Immature natural killer cell (primary cell): Measurements from ENCODE around the gene NR2F1. TPM values are rescaled to one million over a fixed set of nuclear protein-coding genes. Genes with fewer than 3 reads are reported as not detected.

Experiments
- DNase-seq, 3 donors: peaks; one replicate each; pipeline ENCODE4 v3.0.0; 2022; ENCODE audit warnings: mixed read lengths in 1 of 3
- H3K27ac Mint-ChIP-seq, 6 donors: one replicate each; pipeline ENCODE4 v1.8.0; 2020; ENCODE audit warnings: mixed read lengths in 6 of 6, mild to moderate bottlenecking in 5 of 6, inconsistent platforms in 4 of 6, moderate library complexity in 3 of 6
- H3K27me3 Mint-ChIP-seq, 3 donors: one replicate each; pipeline ENCODE4 v1.8.0; 2020 to 2021; ENCODE audit warnings: low read depth in 3 of 3, mild to moderate bottlenecking in 3 of 3, mixed read lengths in 3 of 3, moderate library complexity in 3 of 3, inconsistent platforms in 1 of 3
- H3K36me3 Mint-ChIP-seq, 3 donors: one replicate each; pipeline ENCODE4 v1.8.0; 2020; ENCODE audit warnings: mixed read lengths in 3 of 3, inconsistent platforms in 2 of 3, mild to moderate bottlenecking in 2 of 3
- H3K4me1 Mint-ChIP-seq, 2 donors: one replicate each; pipeline ENCODE4 v1.8.0; 2020; ENCODE audit warnings: inconsistent platforms in 2 of 2, mild to moderate bottlenecking in 2 of 2, mixed read lengths in 2 of 2, moderate library complexity in 1 of 2
- H3K4me3 Mint-ChIP-seq, 5 donors: one replicate each; pipeline ENCODE4 v1.8.0; 2020; ENCODE audit warnings: mild to moderate bottlenecking in 5 of 5, mixed read lengths in 5 of 5, inconsistent platforms in 3 of 5, moderate library complexity in 3 of 5
- H3K9me3 Mint-ChIP-seq, 6 donors: one replicate each; pipeline ENCODE4 v1.8.0; 2020; ENCODE audit warnings: mild to moderate bottlenecking in 6 of 6, mixed read lengths in 6 of 6, inconsistent platforms in 4 of 6, moderate library complexity in 3 of 6
- polyA plus RNA-seq, 3 donors: library from polyadenylated mRNA; unstranded; fragments of 300-500 nt; fragmentation: Illumina TruSeq; gene quantifications; one replicate each; pipeline ENCODE4 v1.2.3, GENCODE V29; 2021

NR2F1 gene
- polyA plus RNA-seq, 3 donors from 2014 or later: not detected

DNA sequence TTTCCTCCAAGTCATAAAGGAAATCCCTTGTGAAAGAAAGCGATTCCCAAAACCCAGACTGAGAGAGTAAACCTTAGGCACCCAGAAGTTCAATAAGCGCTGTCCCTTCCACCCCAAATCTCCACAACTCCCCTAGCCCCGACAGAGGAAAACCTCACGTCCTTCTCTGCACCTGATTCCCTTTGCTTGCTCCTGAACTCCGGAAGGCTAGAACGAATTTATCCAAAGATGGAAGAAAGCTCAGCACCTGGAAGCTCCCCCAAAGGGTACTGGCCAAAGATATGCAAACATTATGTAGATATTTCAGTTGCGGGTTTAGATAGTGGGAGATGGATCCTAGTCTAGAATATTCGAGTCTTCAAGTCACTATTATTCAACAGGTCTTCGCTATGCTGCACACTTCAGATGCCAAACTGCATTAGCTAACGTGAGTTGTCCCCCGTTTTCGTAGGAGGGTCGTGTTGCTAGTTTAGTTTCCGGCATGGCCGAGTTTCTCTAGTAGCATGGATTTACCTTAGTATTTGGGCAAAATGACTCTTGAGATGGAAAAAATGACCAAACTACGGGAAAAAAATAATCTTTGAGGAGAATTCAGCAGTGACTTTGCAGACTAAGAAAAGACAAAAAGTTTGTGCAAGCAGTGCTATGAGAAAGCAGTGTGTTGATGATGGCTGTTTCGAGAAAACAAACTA is 27.7 kb downstream of the NR2F1 start:
- H3K4me3 Mint-ChIP-seq: no peak overlapping the region
- H3K27me3 Mint-ChIP-seq: peaks cover 35 to 70% (median 46%) of the 10 kb centered on the region in 3 donors
- H3K9me3 Mint-ChIP-seq: peaks cover 0 to 6% (median 2%) of the 10 kb centered on the region in 6 donors
- no peak overlapping the region for H3K27ac Mint-ChIP-seq
- H3K4me1 Mint-ChIP-seq: peaks cover 15 to 24% of the 10 kb centered on the region in 2 donors
- H3K36me3 Mint-ChIP-seq: no peaks in the 10 kb centered on the region
- no peak for DNase-seq

DNA sequence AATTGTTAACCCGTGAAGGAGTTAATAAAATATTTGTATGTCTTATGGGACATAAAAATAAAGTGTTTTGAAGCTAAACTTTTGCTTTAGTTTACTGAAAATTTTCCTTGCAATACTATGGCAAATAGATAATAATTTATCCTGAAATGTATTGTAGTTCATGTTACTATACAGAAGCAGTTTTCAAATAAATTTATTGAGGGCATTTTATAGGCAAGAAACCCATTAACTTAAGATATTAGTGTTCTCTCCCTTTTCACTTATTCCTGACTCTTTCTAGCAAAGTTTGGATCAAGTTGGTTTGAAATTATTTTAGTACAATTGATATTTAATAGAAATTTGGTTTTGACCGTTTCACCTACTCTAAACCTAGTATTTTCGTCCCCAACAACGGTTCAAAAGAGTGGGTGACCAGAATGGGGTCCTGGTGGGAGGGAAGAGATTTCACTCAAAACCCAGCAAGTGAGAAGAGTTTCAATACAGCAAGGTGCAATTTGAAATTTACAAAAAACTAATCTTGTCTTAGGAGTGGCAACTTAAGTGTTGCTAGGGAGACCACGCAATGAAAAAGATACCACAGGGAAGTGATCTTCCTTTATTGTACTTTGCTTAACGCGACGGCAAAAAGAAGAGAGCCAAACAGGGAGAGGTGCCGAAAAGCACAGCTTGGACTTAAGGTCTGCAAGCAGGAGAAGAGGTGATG is 28.4 kb downstream of the NR2F1 start:
- peak overlapping the region in 1 of 5 donors; percentile 25 for H3K4me3 Mint-ChIP-seq
- DNase-seq: no peak
- H3K27me3 Mint-ChIP-seq: peaks cover 32 to 64% (median 44%) of the 10 kb centered on the region in 3 donors
- H3K27ac Mint-ChIP-seq: no peak overlapping the region
- H3K9me3 Mint-ChIP-seq: peaks cover 0 to 6% (median 2%) of the 10 kb centered on the region in 6 donors
- no peaks in the 10 kb centered on the region for H3K36me3 Mint-ChIP-seq
- peaks cover 15 to 24% of the 10 kb centered on the region in 2 donors for H3K4me1 Mint-ChIP-seq

DNA sequence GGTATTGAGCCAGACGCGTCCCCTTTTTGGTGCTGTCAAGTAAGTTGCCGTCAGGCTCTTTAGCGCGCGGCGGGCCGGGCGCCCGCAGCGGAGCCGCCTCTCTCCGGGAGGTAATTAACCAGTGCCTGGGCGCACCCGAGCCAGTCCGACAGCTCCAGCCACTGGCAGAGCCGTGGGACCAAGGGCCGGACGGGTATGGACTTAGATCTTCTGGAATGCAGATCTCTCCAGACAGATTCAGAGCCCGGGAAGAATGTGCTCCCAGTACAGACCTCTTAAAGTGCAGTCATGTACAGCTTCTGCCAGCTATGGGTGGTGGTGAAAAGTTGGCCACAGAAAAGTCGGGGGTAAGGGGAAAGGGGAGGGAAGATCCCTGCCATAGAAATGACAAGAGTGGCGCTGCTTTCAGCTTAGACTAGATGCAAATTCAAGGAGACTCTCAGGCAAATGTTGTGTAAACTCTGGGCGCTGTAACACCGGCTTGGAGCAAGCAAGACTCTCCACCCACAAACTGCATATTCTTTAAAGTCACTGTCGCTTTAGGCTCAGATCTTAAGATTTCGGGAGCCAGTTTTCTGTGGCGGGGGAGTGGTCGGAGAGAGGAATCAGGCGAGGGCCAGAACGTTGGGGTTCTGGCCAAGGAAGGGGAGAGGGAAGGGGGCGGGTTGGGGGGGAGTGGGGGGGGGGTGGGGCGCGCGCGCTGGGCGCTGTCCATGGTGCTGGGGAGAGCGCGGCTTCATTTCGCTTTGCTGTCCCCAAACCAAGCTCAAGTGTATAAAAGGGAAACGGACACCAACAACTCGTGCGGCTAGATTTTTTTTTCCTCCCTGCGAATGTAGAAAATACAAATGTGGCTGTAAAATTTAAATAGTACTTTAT is 29.2 kb downstream of the NR2F1 start:
- Mint-ChIP-seq H3K36me3 (no peaks in the 10 kb centered on the region), H3K27ac (no peak overlapping the region), H3K4me1 (peaks cover 15 to 24% of the 10 kb centered on the region in 2 donors), H3K9me3 (peaks cover 0 to 6% (median 2%) of the 10 kb centered on the region in 6 donors), H3K27me3 (peaks cover 32 to 60% (median 45%) of the 10 kb centered on the region in 3 donors), H3K4me3 (peak overlapping the region in 1 of 5 donors; percentile 25)
- DNase-seq: peak in 2 of 3 donors; percentile 31 to 35

DNA sequence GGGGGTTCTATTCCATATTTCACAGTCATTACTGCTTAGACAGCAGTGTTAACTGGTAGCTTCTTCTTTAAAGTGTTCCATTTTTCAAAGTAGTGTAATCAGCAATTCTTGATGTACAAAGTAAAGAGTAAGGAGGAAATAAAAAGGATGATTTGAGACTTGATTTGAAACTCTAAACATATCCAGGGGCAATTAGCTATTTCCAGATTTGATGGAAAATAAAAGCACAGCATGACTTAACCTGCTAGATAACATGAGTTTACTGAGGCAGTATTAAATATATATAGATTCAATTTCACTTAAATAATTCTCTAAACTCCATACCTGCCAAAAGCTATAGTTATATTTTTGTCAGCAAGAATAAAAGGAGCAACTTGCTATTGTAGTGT is 29.8 kb downstream of the NR2F1 start:
- no peak for DNase-seq
- Mint-ChIP-seq H3K27ac (no peak overlapping the region), H3K36me3 (no peaks in the 10 kb centered on the region), H3K4me3 (no peak overlapping the region), H3K4me1 (peaks cover 9 to 20% of the 10 kb centered on the region in 2 donors), H3K9me3 (peaks cover 0 to 6% (median 2%) of the 10 kb centered on the region in 6 donors), H3K27me3 (peaks cover 29 to 56% (median 40%) of the 10 kb centered on the region in 3 donors)

DNA sequence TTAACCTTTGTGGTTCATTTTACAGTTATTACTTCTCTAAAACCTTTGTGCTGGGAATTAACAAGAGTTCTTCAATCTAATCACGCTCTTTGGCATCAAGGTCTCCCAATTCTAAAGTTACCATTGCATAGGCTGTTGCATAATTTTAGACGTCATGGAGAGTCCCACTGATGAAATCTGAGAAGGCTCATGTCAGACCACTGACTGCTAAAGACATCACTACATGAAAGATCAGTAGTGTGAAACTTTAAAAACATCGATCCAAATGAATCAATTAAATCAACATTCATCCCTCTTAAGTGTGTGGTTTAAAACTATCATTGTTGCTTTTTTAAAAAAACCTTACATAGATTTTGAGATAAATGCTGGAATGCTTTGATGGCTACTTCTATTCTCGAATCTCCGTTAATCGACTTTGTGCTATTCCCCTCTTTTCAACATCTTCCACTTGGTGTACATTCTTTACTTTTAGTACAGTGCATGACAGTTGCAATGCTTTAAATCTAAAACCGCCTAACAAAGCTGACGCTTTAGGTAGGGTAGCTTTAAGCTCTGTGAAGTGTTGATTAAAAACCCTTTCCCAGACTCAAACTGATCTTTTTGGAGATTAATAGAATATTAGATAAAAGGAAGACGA is 33.6 kb downstream of the NR2F1 start:
- H3K4me3 Mint-ChIP-seq: no peak overlapping the region
- H3K27ac Mint-ChIP-seq: no peak overlapping the region
- peaks cover 0 to 3% (median 0%) of the 10 kb centered on the region in 6 donors for H3K9me3 Mint-ChIP-seq
- DNase-seq: no peak
- H3K27me3 Mint-ChIP-seq: peaks cover 16 to 36% (median 18%) of the 10 kb centered on the region in 3 donors
- H3K4me1 Mint-ChIP-seq: peaks cover 18 to 29% of the 10 kb centered on the region in 2 donors
- H3K36me3 Mint-ChIP-seq: no peaks in the 10 kb centered on the region

DNA sequence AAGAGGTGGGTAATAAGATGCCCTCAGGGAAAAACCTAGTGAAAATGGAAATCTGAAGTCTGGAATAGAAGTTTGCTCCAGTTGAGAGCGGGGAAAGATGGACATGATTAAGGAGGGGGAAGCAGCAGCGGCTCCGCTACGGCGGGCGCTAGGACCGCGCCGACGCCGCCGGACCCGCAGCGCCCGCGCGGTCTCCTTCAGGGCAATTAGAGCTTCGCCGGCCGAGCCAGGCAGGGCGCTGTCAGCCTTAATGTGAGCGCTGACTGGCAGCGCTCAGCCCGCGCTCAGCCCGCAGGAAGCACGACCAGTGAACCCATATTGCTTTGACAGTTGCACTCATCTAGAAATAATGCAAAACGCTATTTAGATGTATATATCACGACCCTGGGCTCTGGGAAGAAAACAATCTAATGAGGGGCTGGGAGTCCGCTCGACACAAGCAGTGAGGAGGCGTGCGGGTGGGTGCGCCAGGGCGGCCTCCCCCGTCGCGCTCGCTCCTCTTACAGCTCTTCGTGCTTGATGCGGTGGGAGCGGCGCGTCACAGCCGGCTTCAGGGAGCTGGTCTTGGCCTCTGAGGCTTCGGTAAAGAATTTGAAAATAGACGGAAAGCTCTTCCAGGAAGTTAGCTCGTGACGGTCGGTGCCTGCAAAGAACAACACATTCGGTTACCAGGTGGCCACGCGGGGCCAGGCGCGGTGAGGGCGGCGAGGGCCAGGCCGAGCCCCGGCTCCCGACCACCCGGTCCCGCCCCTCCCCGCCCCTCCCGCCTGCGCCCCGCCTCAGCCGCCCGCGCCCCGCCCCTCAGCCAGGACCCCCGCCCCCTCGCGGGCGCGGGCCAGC is 37.7 kb downstream of the NR2F1 start:
- Mint-ChIP-seq H3K36me3 (no peaks in the 10 kb centered on the region), H3K27me3 (peaks cover 7 to 20% (median 9%) of the 10 kb centered on the region in 3 donors), H3K4me1 (peaks cover 22 to 33% of the 10 kb centered on the region in 2 donors), H3K4me3 (peak overlapping the region; percentile 92 to 98 (median 93)), H3K9me3 (no peaks in the 10 kb centered on the region), H3K27ac (peak overlapping the region; percentile 86 to 97 (median 90))
- DNase-seq: peak; percentile 61 to 70 (median 64)

DNA sequence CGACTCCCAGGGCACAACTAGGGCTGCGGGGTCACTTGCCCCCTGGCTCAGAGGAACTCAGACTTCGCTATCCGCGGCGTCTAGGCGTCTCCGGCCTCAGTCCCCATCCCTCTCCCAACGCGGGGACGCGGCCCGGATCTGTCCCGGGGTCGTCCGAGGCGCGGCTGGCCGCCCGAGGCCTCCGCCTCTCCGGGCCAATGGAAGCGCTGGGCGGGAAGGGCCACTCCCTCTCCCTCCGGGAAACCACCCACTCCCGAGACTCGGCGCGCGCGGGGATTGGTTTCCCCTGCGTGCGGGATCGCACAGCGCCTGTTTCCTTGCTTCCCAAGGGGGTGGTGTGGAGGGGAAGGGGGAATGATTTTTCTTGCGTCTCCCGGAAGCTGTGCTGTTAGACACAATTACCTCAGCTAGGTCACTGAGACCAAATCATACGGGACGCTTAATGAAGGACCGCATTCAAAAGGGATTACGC is 38.3 kb downstream of the NR2F1 start:
- Mint-ChIP-seq H3K27me3 (peaks cover 7 to 18% (median 9%) of the 10 kb centered on the region in 3 donors), H3K36me3 (no peaks in the 10 kb centered on the region), H3K4me1 (peaks cover 22 to 33% of the 10 kb centered on the region in 2 donors), H3K27ac (peak overlapping the region; percentile 56 to 95 (median 88)), H3K9me3 (no peaks in the 10 kb centered on the region), H3K4me3 (peak overlapping the region; percentile 70 to 84 (median 77))
- DNase-seq: peak in 2 of 3 donors; percentile 28 to 35

DNA sequence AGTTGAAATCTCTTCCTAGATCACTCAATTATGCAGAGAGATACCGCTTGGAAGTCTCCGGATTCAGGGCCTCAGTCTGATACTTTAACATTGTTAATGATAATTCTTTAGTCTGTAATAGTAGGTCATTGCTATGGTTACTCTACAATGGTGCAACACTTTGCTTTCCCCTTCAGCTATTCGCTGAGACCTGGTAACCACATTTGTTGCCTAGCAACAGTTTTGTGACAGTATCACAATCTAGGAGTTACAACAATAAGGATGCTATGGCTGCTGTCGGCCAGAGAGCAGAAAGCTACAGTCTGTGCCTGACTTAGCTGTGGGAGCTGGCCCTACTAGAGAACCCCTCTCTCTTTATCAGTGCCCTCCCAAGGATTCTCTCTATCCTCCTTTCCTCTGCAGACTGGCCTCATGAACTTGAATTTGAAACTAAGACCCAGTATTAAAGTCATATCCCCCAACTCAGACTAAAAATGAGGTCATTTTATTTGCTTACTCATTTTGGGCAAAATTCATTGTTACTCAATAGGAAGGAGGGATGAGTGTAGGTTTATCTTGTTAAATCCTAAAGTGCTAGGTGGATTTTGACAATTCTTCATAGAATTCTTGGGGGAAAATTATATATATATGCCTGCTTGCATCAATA is 39.3 kb downstream of the NR2F1 start:
- H3K27ac Mint-ChIP-seq: peak overlapping the region; percentile 56 to 95 (median 82)

DNA sequence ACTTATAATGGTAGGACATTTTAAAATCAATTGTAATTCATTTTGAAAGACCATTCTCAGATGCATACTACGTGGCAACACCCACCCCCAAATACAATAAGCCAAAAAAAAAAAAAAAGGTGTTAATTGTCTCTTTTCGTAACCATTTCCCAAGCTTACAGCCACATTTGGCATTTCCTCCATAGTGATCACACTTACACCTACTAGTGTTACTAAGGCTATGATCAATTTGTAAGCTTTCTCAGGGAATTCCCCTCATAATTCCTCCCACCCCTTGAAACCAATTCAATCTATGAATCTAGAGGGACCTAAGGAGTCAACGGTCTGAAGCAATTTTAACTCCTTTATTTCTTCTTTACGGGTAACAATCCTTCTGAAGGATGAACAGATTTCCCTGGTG is 40.1 kb downstream of the NR2F1 start:
- Mint-ChIP-seq H3K4me3 (no peak overlapping the region), H3K36me3 (peaks cover 0 to 4% (median 0%) of the 10 kb centered on the region in 3 donors), H3K4me1 (peaks cover 22 to 33% of the 10 kb centered on the region in 2 donors), H3K27ac (peak overlapping the region; percentile 39 to 95 (median 64)), H3K27me3 (peaks cover 5 to 18% (median 9%) of the 10 kb centered on the region in 3 donors), H3K9me3 (no peaks in the 10 kb centered on the region)
- peak in 2 of 3 donors; percentile 12 to 30 for DNase-seq

More for the DNA sequence above, 39.3 kb downstream of the NR2F1 start:
- Mint-ChIP-seq H3K4me3 (peak overlapping the region; percentile 65 to 84 (median 77)), H3K4me1 (peaks cover 22 to 33% of the 10 kb centered on the region in 2 donors), H3K9me3 (no peaks in the 10 kb centered on the region), H3K27me3 (peaks cover 5 to 18% (median 9%) of the 10 kb centered on the region in 3 donors), H3K36me3 (peaks cover 0 to 4% (median 0%) of the 10 kb centered on the region in 3 donors)
- DNase-seq: peak; percentile 70 to 81 (median 72)

DNA sequence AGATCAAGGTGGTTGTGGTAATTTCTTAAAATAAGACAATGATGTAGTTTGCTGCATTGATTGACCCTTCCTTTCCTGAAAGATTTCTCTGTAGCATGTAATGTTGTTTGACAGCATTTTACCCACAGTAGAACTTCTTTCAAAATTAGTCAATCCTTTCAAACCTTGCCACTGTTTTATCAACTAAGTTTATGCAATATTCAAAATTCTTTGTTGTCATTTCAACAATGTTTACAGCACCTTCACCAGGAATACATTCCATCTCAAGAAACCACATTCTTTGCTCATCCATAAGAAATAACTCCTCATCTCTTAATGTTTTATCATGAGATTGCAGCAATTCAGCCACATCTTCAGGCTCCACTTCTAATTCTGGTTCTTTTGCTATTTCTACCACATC is 43.8 kb downstream of the NR2F1 start:
- H3K36me3 Mint-ChIP-seq: peaks cover 6 to 20% (median 7%) of the 10 kb centered on the region in 3 donors

DNA sequence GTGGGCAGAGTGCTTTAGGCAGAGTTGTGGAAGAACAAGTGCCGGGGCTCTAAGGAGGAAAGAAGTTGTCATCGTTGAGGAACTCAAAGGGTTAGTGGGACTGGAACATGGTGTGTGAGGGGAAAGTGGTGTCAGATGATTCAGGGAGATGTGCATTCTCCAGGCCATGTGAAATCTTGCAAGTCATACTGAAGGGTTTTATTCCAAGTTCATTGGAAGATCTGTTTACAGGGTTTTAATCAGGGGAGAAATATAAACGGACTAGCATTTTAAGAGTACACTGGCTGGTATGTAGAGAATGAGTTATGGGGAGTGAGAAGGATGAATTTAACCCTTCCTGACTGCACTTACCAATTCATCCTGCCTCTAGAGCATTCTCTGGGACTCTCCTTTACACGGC is 49.3 kb downstream of the NR2F1 start:
- H3K4me3 Mint-ChIP-seq: no peak overlapping the region
- peaks cover 6 to 15% (median 13%) of the 10 kb centered on the region in 3 donors for H3K36me3 Mint-ChIP-seq
- H3K27me3 Mint-ChIP-seq: no peaks in the 10 kb centered on the region
- no peak for DNase-seq
- H3K9me3 Mint-ChIP-seq: no peaks in the 10 kb centered on the region
- H3K4me1 Mint-ChIP-seq: peaks cover 2 to 6% of the 10 kb centered on the region in 2 donors
- no peak overlapping the region for H3K27ac Mint-ChIP-seq

More for the DNA sequence above, 43.8 kb downstream of the NR2F1 start:
- no peaks in the 10 kb centered on the region for H3K9me3 Mint-ChIP-seq
- no peak overlapping the region for H3K4me3 Mint-ChIP-seq
- no peak overlapping the region for H3K27ac Mint-ChIP-seq
- peaks cover 0 to 7% (median 3%) of the 10 kb centered on the region in 3 donors for H3K27me3 Mint-ChIP-seq
- peaks cover 9 to 17% of the 10 kb centered on the region in 2 donors for H3K4me1 Mint-ChIP-seq
- DNase-seq: no peak

DNA sequence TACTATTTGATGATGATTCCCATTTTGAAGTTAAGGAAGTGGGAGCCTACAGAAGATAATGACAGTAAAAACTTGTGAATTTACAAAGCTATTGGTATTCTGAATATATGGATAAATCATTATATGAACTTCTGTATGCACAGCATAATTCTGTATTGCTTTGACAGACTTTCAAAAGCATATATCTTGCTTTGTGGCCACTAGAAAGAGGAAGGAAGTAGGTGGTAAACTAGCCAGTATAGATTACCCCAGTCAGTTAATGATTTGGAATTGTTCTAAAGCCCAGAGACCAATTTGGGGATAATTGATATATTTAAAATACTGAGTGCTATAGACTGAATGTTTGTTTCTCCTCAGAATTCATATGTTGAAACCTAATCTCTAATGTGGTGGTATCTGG is 53.0 kb downstream of the NR2F1 start:
- Mint-ChIP-seq H3K27me3 (no peaks in the 10 kb centered on the region), H3K36me3 (peaks cover 0 to 7% (median 5%) of the 10 kb centered on the region in 3 donors), H3K4me3 (no peak overlapping the region), H3K27ac (no peak overlapping the region), H3K4me1 (peaks cover 2 to 6% of the 10 kb centered on the region in 2 donors), H3K9me3 (no peaks in the 10 kb centered on the region)
- no peak for DNase-seq
